Anterior cingulate cortex (tissue), 58 donors: ENCODE measurements around the gene AOX1.
"Not testable (repeated sequence)": the region's sequence is repeated elsewhere in the genome, so short reads cannot be mapped to it uniquely, and the experiment has no call there.

ENCODE experiments used
- DNase-seq, 58 donors: peaks; one replicate each; lab custom pipeline; 2025; lab: John Stamatoyannopoulos, UW

Gene AOX1

GRCh38 chr2:200585730-200586643, at the start of gene AOX1:
AOX1 (plus strand) TSS chr2:200586014; CDS start chr2:200586109, 95 bp downstream.
- peak in 18 of 58 donors; percentile 1 to 54 (median 10) for DNase-seq

DNA sequence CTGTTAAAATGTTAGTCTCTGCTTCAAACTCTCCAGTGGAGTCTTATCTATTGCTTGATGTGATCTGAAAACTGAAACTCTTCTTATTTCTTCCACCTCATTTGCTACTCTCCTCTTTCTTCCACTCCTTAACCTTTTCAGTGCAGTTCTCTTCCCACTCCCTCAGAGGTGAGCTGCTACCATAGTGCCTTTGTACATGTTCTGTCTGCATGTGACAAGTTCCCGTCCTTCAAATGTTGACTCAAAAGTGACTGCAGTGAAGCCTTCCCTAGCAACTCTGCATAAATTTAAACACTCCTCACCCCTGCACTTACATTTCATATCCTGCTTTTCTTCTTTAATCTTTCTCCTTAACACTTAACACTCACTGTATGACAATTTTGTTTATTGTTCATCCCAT, 47.7 kb upstream of the AOX1 start:
- no peak for DNase-seq

DNA sequence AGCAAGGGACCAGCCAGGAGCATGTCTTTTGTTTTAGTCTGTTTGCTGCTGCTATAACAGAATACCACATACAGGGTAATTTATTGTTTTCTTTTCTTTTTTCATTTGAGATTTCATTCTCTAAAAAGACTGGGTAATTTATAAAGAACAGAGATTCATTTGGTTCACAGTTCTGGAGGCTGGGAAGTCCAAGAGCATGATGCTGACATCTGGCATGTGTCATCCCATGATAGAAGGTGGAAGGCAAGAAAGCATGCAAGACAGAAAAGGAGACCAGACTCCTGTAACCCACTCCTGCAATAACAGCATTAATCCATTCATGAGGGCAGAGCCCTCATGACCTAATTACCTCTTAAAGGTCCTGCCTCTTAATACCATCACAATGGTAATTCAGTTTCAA, 45.0 kb upstream of the AOX1 start:
- no peak for DNase-seq

GRCh38 chr2:200566596-200566995, 19.2 kb upstream of the AOX1 start:
- not testable (repeated sequence) for DNase-seq

- DNase-seq = no peak
Measured at GRCh38 chr2:200567932-200568331, 17.9 kb upstream of the AOX1 start.

GRCh38 chr2:200575957-200576356, 9.9 kb upstream of the AOX1 start:
- no peak for DNase-seq

DNA sequence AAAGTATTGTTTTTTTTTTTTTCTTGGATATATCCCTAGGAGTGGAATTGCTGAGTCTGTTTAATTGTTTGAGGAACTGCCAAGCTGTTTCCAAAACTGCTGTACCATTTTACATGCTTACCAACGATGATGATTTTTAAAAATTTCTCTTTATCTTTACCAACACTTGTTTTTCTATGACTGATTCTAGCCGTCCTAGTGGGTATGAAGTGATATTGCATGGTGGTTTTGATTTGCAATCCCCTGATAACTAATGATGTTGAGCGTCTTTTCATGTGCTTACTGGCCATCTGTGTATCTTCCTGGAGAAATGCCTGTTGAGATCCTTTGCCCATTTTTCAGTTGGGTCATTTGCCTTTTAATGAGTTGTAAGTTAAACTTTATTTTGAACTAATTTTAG, 8.8 kb upstream of the AOX1 start:
- no peak for DNase-seq

- no peak for DNase-seq
Measured at GRCh38 chr2:200578778-200579177, 7.0 kb upstream of the AOX1 start.

DNA sequence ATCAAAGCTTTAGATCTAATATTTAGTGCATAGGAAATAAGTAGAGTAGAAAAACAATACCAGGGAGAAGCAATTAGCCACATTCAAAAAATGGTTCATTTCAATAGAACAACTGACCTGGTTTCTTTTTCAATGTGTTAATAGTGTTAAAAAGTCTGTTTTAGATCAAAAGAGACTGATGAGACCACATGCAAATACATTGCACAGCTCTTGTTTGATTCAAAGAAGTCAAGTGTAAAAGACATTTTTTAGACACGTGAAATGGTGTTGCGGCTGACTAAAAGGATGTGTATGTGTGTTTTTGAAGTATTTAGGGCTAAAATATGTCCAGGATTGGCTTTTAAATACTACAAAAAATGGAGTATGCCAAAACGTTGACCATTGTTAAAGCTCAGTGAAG, 1.2 kb upstream of the AOX1 start:
- no peak for DNase-seq

DNA sequence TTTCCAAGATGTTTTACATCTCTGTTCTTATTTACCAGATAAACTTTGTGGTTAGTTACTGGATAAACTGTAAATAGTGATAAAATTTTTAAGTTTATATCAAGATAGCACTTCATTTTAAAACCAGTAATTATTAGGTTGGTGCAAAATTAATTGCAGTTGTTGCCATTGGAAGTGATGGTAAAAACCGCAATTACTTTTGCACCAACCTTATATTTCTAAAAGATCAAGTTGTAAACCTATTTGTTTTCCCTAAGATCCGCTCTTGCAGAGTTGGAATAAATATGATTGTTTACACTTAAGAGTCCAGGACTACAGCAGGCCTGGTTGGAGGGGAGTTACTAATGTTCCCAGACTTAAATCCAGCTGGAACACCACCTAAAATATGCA, 479 bp upstream of the AOX1 start:
- DNase-seq = no peak

DNA sequence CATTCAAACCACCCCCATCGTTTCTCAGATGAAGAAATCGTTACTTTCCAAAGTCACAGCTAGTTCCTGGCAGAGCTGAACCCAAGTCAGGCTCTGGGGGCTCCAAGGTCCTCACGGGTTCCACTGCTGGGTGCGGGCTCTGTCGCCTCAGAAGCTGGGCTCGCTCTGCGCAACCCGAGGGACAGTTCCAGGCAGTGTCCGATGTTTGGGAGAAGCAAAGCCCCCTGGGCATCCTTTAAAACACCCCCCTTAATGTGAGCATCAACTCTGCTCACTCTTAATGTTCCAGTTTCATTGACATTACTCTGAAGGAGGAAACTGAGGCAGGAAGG, 796 bp downstream of the AOX1 start:
- DNase-seq = no peak

DNA sequence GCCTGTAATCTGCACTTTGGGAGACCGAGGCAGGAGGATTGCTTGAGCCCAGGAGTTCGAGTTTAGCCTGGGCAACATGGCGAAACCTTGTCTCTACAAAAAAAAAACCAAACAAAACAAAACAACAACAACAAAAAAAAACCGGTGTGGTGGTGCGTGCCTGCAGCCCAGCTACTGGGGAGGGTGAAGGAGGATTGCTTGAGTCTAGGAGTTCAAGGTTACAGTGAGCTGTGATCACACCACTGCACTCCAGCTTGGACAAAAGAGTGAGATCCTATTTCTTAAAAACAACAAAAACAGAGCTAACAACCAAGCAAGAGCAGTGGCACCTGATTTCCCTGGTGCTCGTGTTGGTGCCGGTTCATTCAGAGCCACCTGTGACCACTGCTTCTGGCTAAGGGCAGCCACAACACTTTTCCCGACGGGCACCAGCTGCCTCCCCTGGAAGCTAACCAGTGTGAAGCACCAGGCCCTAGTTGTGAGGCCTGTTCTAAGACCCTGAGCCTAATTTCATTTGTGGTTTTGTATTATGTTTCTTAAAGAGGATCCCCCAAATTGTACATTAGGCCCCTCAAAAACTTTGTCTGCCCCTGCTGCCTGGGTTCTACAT, 1.3 kb downstream of the AOX1 start:
- DNase-seq = no peak

GRCh38 chr2:200588076-200588678, 2.4 kb downstream of the AOX1 start:
- DNase-seq = no peak

GRCh38 chr2:200590090-200590489, 4.3 kb downstream of the AOX1 start:
- DNase-seq = no peak

- DNase-seq = no peak
Measured at GRCh38 chr2:200591308-200591707, 5.5 kb downstream of the AOX1 start.

GRCh38 chr2:200592406-200593075, 6.7 kb downstream of the AOX1 start:
- DNase-seq = no peak

GRCh38 chr2:200593905-200594304, 8.1 kb downstream of the AOX1 start:
- DNase-seq = no peak

GRCh38 chr2:200595913-200596312, 10.1 kb downstream of the AOX1 start:
- DNase-seq = no peak

GRCh38 chr2:200596774-200597570, 11.2 kb downstream of the AOX1 start:
- no peak for DNase-seq

DNA sequence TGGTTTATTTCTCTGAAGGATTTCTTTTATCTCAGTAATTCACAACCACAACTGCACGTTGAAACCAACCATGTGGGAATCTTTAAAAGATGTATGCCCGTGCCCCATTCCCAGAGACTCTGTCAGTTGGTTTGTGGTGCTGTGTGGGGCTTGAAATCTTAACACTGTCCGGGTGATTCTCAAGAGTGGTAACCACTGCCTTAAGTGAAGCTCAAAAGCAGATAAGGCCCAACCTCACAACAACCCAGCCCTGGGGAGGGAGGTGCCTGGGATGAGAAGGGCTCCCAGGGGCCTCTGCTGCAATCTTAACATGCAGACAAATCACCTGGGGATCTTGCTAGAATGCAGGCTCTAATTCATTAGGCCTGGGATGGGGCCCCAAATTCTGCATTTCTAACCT, 13.4 kb downstream of the AOX1 start:
- no peak for DNase-seq
